Uterus (tissue), 4 donors: ENCODE measurements around the gene SFXN5. TPM values are rescaled to one million over a fixed set of nuclear protein-coding genes. Genes with fewer than 3 reads are reported as not detected.

ENCODE experiments used
- DNase-seq, 2 donors: peaks; one replicate each; pipeline ENCODE4 v3.0.0-alpha.2; 2019 to 2020
- H3K27ac ChIP-seq, 2 donors: fragments of 200-600 bp; sonication (generic); 1 replicate in 1 of 2; 2 replicates in 1 of 2; pipeline ENCODE4 v1.5.1; 2016 to 2018
- H3K27me3 ChIP-seq, 2 donors: fragments of 200-600 bp; sonication (generic); one replicate each; pipeline ENCODE4 v1.5.1; 2018 to 2019; ENCODE audit warnings: control low read depth in 1 of 2
- H3K36me3 ChIP-seq, 2 donors: fragments of 200-600 bp; sonication (generic); one replicate each; pipeline ENCODE4 v1.5.1; 2019; ENCODE audit warnings: control low read depth in 1 of 2
- H3K4me1 ChIP-seq, 2 donors: fragments of 200-600 bp; sonication (generic); one replicate each; pipeline ENCODE4 v1.5.1; 2018 to 2019; ENCODE audit warnings: control low read depth in 1 of 2
- H3K4me3 ChIP-seq, 2 donors: fragments of 200-600 bp; sonication (generic); 1 replicate in 1 of 2; 2 replicates in 1 of 2; pipeline ENCODE4 v1.5.1; 2018 to 2019; ENCODE audit warnings: mild to moderate bottlenecking in 1 of 2
- H3K9me3 ChIP-seq, 2 donors: fragments of 200-600 bp; sonication (generic); one replicate each; pipeline ENCODE4 v1.5.1; 2019; ENCODE audit warnings: control low read depth in 1 of 2
- POLR2A ChIP-seq, 2 donors: fragments of 450-650 bp; IDR thresholded peaks; one replicate each; pipeline ENCODE4 v1.6.1; 2016; ENCODE audit warnings: antibody characterized with exemption in 2 of 2, mild to moderate bottlenecking in 1 of 2, moderate library complexity in 1 of 2
- intact Hi-C: fragments of 100-400 bp; cut with DNase I; formaldehyde crosslinking; loops from one replicate; pipeline ENCODE4 v1.15.1; 2023; ENCODE audit warnings: low total_unique reads
- total RNA-seq, 4 donors: library from RNA; depleted of rRNA in 3 of 4; stranded (reverse); fragments of >200 nt in 3 of 4; gene quantifications; one replicate each; pipeline versions ENCODE4 v1.1.0 to v1.2.4, GENCODE V29; 2014 to 2023
- TF ChIP-seq, protein P1 (sequence below), 4 experiments: fragments of 200-600 bp in 2 of 4; fragments of 450-650 bp in 2 of 4; sonication (generic) in 2 of 4; IDR thresholded peaks; one replicate each; pipeline ENCODE4 v1.5.1; 2016 to 2019; ENCODE audit warnings: antibody characterized with exemption in 4 of 4, mild to moderate bottlenecking in 2 of 4, moderate library complexity in 1 of 4
- donor health status: DM: yes; HTN: yes; CAD: no.

The SFXN5 gene
- total RNA-seq, 4 donors from 2014 or later, result 2.1 to 16.0 (median 10.6) TPM

DNA sequence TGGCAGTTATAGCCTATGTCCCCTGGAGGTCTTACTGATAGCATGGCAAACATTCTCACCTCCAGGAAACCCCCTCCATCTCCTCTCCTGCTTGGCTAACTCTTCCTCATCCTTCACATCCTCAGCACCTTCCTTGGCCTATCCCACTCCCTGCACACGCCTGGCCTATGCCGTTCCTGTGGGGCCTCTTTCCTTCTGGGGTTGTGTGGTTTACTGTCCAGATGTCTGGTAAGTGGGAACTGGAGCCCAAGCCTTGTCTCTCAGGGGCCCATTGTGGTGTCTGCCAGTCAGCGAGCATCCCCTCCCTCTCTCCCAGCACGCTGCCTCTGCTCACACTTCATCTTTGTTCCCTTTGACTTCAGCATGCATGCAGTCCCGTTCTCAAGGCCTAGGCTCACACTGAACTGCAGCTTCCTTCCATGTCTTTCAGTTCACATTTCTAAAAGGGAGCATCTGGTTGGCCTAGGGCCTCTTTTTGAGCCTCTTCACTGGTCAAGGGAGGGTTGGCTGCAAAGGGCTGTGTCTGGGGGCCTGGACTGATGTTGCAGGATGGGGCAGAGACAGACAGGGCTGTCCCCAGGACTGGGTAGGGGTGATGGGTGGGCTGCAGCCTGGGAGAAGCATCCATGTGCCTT lies 171.2 kb downstream of the SFXN5 start:
- no peak overlapping the region for H3K4me3 ChIP-seq
- no peak for TF ChIP-seq POLR2A (IDR thresholded peaks at IDR 0.05)
- TF ChIP-seq, protein P1, sequence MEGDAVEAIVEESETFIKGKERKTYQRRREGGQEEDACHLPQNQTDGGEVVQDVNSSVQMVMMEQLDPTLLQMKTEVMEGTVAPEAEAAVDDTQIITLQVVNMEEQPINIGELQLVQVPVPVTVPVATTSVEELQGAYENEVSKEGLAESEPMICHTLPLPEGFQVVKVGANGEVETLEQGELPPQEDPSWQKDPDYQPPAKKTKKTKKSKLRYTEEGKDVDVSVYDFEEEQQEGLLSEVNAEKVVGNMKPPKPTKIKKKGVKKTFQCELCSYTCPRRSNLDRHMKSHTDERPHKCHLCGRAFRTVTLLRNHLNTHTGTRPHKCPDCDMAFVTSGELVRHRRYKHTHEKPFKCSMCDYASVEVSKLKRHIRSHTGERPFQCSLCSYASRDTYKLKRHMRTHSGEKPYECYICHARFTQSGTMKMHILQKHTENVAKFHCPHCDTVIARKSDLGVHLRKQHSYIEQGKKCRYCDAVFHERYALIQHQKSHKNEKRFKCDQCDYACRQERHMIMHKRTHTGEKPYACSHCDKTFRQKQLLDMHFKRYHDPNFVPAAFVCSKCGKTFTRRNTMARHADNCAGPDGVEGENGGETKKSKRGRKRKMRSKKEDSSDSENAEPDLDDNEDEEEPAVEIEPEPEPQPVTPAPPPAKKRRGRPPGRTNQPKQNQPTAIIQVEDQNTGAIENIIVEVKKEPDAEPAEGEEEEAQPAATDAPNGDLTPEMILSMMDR (IDR thresholded peaks at IDR 0.05), result no peak
- no peak overlapping the region for H3K27ac ChIP-seq
- H3K9me3 ChIP-seq, result no peaks in the 10 kb centered on the region
- DNase-seq, result no peak
- H3K27me3 ChIP-seq, result no peaks in the 10 kb centered on the region
- intact Hi-C loops, result no loop called here
- H3K36me3 ChIP-seq, result no peaks in the 10 kb centered on the region
- H3K4me1 ChIP-seq, result no peaks in the 10 kb centered on the region

DNA sequence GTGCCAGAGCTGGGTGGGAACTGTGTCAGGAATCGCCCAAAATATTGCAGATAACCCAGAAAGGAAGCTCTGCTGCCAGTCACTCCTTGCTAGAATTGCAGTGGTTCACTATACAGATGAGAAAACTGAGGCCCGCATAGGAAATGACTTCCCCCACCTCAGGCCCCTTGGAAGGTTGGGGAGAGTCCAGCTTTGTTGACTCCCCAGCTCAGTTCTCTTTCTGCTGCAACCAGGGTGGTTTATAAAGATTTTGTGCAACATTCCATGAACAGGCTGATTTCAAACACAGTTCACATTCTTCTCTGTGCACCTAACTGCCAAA lies 173.0 kb downstream of the SFXN5 start:
- TF ChIP-seq, protein P1 (IDR thresholded peaks at IDR 0.05), result no peak
- TF ChIP-seq POLR2A (IDR thresholded peaks at IDR 0.05), result no peak
- no peaks in the 10 kb centered on the region for H3K36me3 ChIP-seq
- DNase-seq, result no peak
- no peaks in the 10 kb centered on the region for H3K9me3 ChIP-seq
- H3K4me1 ChIP-seq, result no peaks in the 10 kb centered on the region
- no peaks in the 10 kb centered on the region for H3K27me3 ChIP-seq
- H3K4me3 ChIP-seq, result no peak overlapping the region
- H3K27ac ChIP-seq, result no peak overlapping the region
- intact Hi-C loops, result no loop called here

DNA sequence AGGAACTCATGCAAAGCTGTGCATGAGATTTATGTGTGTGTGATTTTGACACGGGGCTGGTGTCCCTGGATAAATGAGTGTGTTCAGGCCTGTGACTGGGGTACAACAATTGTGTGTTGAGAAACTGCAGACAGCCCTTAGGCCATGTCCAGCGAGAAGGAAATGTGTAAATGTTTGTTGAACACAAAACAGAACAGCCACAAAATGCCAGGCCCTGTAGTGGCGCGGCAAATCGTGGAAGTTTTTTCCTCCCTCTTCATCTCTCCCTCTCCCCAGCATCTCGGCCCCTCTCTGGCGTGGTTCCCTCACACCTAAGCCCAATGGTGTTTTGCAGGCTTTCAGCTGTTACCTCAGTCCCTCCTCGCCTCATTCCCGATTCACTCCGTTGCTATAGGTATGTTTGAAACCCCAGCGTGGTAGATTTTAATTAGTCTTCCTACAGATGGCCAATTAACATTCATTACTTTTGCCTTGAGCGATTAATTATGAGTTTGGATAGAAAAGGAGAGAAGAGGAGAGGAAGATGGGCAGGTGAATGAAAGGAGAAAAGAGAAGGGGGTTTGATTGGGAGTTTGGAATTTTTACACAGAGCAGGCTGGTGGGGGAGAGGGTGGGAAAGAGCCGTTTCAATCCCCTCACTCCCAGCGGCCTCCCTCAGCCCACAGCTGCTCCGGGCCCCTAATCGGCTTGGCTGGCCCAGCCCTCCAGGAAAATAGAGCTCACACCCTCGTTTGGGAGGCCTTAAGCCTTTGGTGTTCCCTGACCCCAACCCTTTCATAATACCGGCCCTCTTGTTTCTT lies 173.5 kb downstream of the SFXN5 start:
- no peaks in the 10 kb centered on the region for H3K27me3 ChIP-seq
- no peaks in the 10 kb centered on the region for H3K9me3 ChIP-seq
- DNase-seq, result no peak
- H3K4me3 ChIP-seq, result no peak overlapping the region
- H3K27ac ChIP-seq, result no peak overlapping the region
- intact Hi-C loops, result no loop called here
- no peak for TF ChIP-seq POLR2A (IDR thresholded peaks at IDR 0.05)
- TF ChIP-seq, protein P1 (IDR thresholded peaks at IDR 0.05), result no peak
- no peaks in the 10 kb centered on the region for H3K4me1 ChIP-seq
- no peaks in the 10 kb centered on the region for H3K36me3 ChIP-seq

DNA sequence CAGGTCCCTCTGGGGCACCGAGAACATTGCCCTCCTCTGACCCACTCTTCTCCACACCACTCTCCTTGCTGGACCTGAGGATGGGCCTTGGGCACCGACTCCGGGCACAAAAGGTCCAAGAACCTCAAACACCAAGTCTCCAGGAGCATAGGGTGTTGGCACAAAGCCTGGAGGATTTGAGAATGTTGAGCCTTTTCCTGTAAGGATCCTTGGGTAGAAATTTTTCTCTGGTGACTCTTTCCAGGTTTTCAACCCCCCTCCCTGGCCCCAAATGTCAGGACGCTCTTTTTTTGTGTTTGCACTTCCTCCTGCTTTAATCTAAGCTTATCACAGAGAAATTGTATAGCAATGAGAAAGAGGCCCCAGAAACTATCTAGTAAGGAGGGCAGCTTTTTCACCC lies 175.1 kb downstream of the SFXN5 start:
- intact Hi-C loops, result no loop called here
- Histone ChIP-seq H3K9me3 (no peaks in the 10 kb centered on the region), H3K36me3 (no peaks in the 10 kb centered on the region), H3K27me3 (no peaks in the 10 kb centered on the region), H3K27ac (no peak overlapping the region), H3K4me1 (no peaks in the 10 kb centered on the region), H3K4me3 (no peak overlapping the region)
- no peak for TF ChIP-seq POLR2A (IDR thresholded peaks at IDR 0.05)
- TF ChIP-seq, protein P1 (IDR thresholded peaks at IDR 0.05), result no peak
- DNase-seq, result no peak

DNA sequence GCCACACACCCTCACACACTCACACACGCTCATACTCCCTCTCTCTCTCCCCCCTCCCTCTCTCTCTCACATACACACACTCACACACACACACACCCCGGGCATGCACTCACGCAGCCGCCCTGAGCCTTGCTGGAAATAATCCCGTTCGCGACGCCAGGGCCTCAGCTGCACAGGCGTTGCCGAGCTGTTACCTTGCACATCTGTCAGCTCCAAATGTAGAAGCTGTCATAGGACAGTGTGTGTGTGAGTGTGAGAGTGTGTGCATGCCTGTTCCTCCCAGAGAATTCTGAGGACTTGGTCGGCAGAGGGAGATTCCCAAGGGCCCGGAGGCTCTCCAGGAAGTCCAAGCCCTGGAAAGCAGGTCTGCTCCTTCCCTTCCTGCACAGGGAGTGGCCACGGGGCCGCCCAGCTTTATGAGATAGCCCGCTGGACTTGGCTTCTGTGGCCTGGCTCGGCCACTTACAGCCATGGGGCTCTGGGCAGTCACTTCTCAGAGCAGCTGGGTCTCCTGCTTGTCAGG lies 175.7 kb downstream of the SFXN5 start:
- Histone ChIP-seq H3K27me3 (no peaks in the 10 kb centered on the region), H3K27ac (no peak overlapping the region), H3K4me3 (no peak overlapping the region), H3K36me3 (no peaks in the 10 kb centered on the region), H3K4me1 (no peaks in the 10 kb centered on the region), H3K9me3 (no peaks in the 10 kb centered on the region)
- TF ChIP-seq, protein P1 (IDR thresholded peaks at IDR 0.05), result no peak
- no peak for TF ChIP-seq POLR2A (IDR thresholded peaks at IDR 0.05)
- intact Hi-C loops, result no loop called here
- peak in 1 of 2 donors; percentile 34 for DNase-seq
